CD14-positive monocyte (primary cell): ENCODE results near the gene MLN. TPM values are rescaled to one million over a fixed set of nuclear protein-coding genes. Genes with fewer than 3 reads are reported as not detected.

Source experiments
- DNase-seq, 3 donors: peaks; one replicate each; pipeline ENCODE4 v3.0.0-alpha.2; 2011 to 2022
- H2AFZ ChIP-seq: 2 replicates; pipeline ENCODE4 v1.6.0; 2012; ENCODE audit warnings: mild to moderate bottlenecking, low read depth, low read length, inconsistent platforms; ENCODE audit not compliant: insufficient read depth, poor library complexity, severe bottlenecking
- H3K27ac ChIP-seq, 2 donors: 1 replicate in 1 of 2; 2 replicates in 1 of 2; pipeline ENCODE4 v1.5.1; 2012 to 2013; ENCODE audit warnings: low read length in 2 of 2, control low read depth in 1 of 2, inconsistent platforms in 1 of 2, low read depth in 1 of 2, mild to moderate bottlenecking in 1 of 2
- H3K27me3 ChIP-seq, 2 donors: one replicate each; pipeline versions ENCODE4 v1.6.0 to v1.6.1; 2011 to 2013; ENCODE audit warnings: low read length in 2 of 2; ENCODE audit not compliant: control insufficient read depth in 2 of 2, insufficient read depth in 2 of 2
- H3K36me3 ChIP-seq, 2 donors: replicated peaks in 1 of 2; 1 replicate in 1 of 2; 2 replicates in 1 of 2; pipeline versions ENCODE4 v1.5.1 to v1.6.1; 2012 to 2013; ENCODE audit warnings: low read length in 2 of 2, control low read depth in 1 of 2, inconsistent platforms in 1 of 2, mild to moderate bottlenecking in 1 of 2; ENCODE audit not compliant: insufficient read depth in 2 of 2, control insufficient read depth in 1 of 2
- H3K4me1 ChIP-seq, 2 donors: 1 replicate in 1 of 2; 2 replicates in 1 of 2; pipeline versions ENCODE4 v1.5.1 to v1.6.1; 2012 to 2013; ENCODE audit warnings: low read length in 2 of 2, control low read depth in 1 of 2, inconsistent platforms in 1 of 2, mild to moderate bottlenecking in 1 of 2, moderate library complexity in 1 of 2; ENCODE audit not compliant: insufficient read depth in 2 of 2, control insufficient read depth in 1 of 2
- H3K4me2 ChIP-seq: replicated peaks from 2 replicates; pipeline ENCODE3; 2012; ENCODE audit warnings: low read length, moderate library complexity, mild to moderate bottlenecking; ENCODE audit not compliant: poor library complexity, severe bottlenecking; ENCODE audit errors: extremely low read depth
- H3K4me3 ChIP-seq, 3 experiments: fragments of 200-600 bp in 1 of 3; sonication (generic) in 1 of 3; replicated peaks in 1 of 3; 1 replicate in 2 of 3; 2 replicates in 1 of 3; pipeline ENCODE4 v1.5.1; 2011 to 2013; ENCODE audit warnings: low read length in 3 of 3, mild to moderate bottlenecking in 3 of 3, control low read depth in 2 of 3, low read depth in 2 of 3, inconsistent platforms in 1 of 3, moderate library complexity in 1 of 3
- H3K79me2 ChIP-seq: 2 replicates; pipeline ENCODE4 v1.6.0; 2012; ENCODE audit warnings: mild to moderate bottlenecking, control low read depth, inconsistent platforms, low read length, moderate library complexity; ENCODE audit not compliant: insufficient read depth
- H3K9ac ChIP-seq: 2 replicates; pipeline ENCODE4 v1.6.0; 2017; ENCODE audit warnings: low read length, mild to moderate bottlenecking; ENCODE audit not compliant: insufficient read depth, poor library complexity, severe bottlenecking
- H3K9me3 ChIP-seq, 2 donors: replicated peaks in 1 of 2; 1 replicate in 1 of 2; 2 replicates in 1 of 2; pipeline versions ENCODE4 v1.5.1 to v1.6.1; 2012 to 2013; ENCODE audit warnings: low read length in 2 of 2, control low read depth in 1 of 2; ENCODE audit not compliant: control insufficient read depth in 1 of 2, insufficient read depth in 1 of 2
- H4K20me1 ChIP-seq: 2 replicates; pipeline ENCODE4 v1.6.0; 2012; ENCODE audit warnings: mild to moderate bottlenecking, low read length, control low read depth, moderate library complexity; ENCODE audit not compliant: insufficient read depth
- H3K27ac Mint-ChIP-seq, 7 donors: one replicate each; pipeline ENCODE4 v1.8.0; 2020; ENCODE audit warnings: mild to moderate bottlenecking in 7 of 7, mixed read lengths in 7 of 7, moderate library complexity in 6 of 7, inconsistent platforms in 2 of 7
- H3K27me3 Mint-ChIP-seq, 3 donors: one replicate each; pipeline ENCODE4 v1.8.0; 2021 to 2022; ENCODE audit warnings: low read depth in 3 of 3, mild to moderate bottlenecking in 3 of 3, mixed read lengths in 3 of 3, moderate library complexity in 3 of 3, inconsistent platforms in 1 of 3
- H3K36me3 Mint-ChIP-seq, 2 donors: one replicate each; pipeline ENCODE4 v1.8.0; 2020; ENCODE audit warnings: mixed read lengths in 2 of 2, inconsistent platforms in 1 of 2, mild to moderate bottlenecking in 1 of 2
- H3K4me1 Mint-ChIP-seq: one replicate; pipeline ENCODE4 v1.8.0; 2020; ENCODE audit warnings: mild to moderate bottlenecking, mixed read lengths
- H3K4me3 Mint-ChIP-seq, 2 donors: one replicate each; pipeline ENCODE4 v1.8.0; 2020; ENCODE audit warnings: mild to moderate bottlenecking in 2 of 2, mixed read lengths in 2 of 2, moderate library complexity in 1 of 2
- H3K9me3 Mint-ChIP-seq, 7 donors: one replicate each; pipeline ENCODE4 v1.8.0; 2020 to 2022; ENCODE audit warnings: mixed read lengths in 7 of 7, mild to moderate bottlenecking in 6 of 7, moderate library complexity in 6 of 7, inconsistent platforms in 2 of 7
- WGBS: methylation state at CpG from one replicate; pipeline ENCODE4 v1.1.5; 2013; ENCODE audit warnings: missing lambda C conversion rate; ENCODE audit not compliant: insufficient coverage; 5-methylcytosine and 5-hydroxymethylcytosine counted together
- intact Hi-C, 2 donors: fragments of 100-400 bp; cut with micrococcal nuclease; formaldehyde crosslinking; loops; one replicate each; pipeline versions ENCODE4 v1.15.0 to v1.15.1; 2023
- polyA plus RNA-seq, 3 donors: library from polyadenylated mRNA; depleted of rRNA in 1 of 3; unstranded in 2 of 3; stranded (reverse) in 1 of 3; fragments of 300-500 nt in 2 of 3; fragments of >200 nt in 1 of 3; fragmentation: Illumina TruSeq in 2 of 3; gene quantifications; 1 replicate in 2 of 3; 2 replicates in 1 of 3; pipeline ENCODE4 v1.2.3, GENCODE V29; 2012 to 2021
- TF ChIP-seq, protein P1 (sequence below): fragments of 200-600 bp; IDR thresholded peaks from one replicate; pipeline ENCODE4 v1.8.0; 2022; ENCODE audit warnings: antibody characterized with exemption, mild to moderate bottlenecking

The MLN gene
- polyA plus RNA-seq, 3 donors, result not detected

DNA sequence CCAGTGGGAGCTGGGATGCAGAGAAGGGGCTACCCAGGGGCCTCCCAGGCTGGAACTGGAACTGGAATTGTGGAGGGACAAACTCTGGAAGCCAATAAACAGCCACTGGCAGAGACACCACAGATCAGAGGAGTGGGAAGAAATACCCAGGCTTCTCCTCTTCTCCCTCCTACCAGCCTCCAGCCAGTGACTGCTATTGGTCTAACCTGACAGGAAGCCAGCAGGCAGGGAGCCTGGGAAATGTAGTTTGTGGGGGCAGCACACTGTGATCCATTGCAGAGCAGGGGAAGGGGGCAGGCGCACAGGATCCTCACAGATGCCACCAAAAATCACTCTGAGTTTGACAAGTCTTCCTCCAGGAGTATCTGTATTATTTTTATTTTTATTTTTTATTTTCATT, 12.1 kb upstream of the MLN start:
- no peaks in the 10 kb centered on the region for H3K36me3 ChIP-seq
- H3K27me3 ChIP-seq, result peaks cover 4 to 10% of the 10 kb centered on the region in 2 donors
- no peak overlapping the region for H3K4me3 ChIP-seq
- no peaks in the 10 kb centered on the region for H3K9me3 ChIP-seq
- no peaks in the 10 kb centered on the region for H4K20me1 ChIP-seq
- no peak for DNase-seq
- H3K4me2 ChIP-seq, result no peak overlapping the region
- Mint-ChIP-seq H3K4me1 (peaks cover under 1% of the 10 kb centered on the region), H3K4me3 (no peak overlapping the region), H3K27ac (no peak overlapping the region), H3K9me3 (peaks cover 0 to 2% (median 0%) of the 10 kb centered on the region in 7 donors), H3K36me3 (no peaks in the 10 kb centered on the region), H3K27me3 (peaks cover 14 to 39% (median 25%) of the 10 kb centered on the region in 3 donors)
- intact Hi-C loops, result loop anchor here in 1 of 2 donors (5.0 kb wide), 1 partner anchor 39 kb away; no protein-coding TSS in a partner anchor
- WGBS, result no CpG with 5 or more reads among the region's 1 CpG
- TF ChIP-seq, protein P1, sequence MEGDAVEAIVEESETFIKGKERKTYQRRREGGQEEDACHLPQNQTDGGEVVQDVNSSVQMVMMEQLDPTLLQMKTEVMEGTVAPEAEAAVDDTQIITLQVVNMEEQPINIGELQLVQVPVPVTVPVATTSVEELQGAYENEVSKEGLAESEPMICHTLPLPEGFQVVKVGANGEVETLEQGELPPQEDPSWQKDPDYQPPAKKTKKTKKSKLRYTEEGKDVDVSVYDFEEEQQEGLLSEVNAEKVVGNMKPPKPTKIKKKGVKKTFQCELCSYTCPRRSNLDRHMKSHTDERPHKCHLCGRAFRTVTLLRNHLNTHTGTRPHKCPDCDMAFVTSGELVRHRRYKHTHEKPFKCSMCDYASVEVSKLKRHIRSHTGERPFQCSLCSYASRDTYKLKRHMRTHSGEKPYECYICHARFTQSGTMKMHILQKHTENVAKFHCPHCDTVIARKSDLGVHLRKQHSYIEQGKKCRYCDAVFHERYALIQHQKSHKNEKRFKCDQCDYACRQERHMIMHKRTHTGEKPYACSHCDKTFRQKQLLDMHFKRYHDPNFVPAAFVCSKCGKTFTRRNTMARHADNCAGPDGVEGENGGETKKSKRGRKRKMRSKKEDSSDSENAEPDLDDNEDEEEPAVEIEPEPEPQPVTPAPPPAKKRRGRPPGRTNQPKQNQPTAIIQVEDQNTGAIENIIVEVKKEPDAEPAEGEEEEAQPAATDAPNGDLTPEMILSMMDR, result no peak
- no peaks in the 10 kb centered on the region for H3K4me1 ChIP-seq
- no peak overlapping the region for H3K27ac ChIP-seq
- no peaks in the 10 kb centered on the region for H3K79me2 ChIP-seq
- H2AFZ ChIP-seq, result no peak overlapping the region
- no peak overlapping the region for H3K9ac ChIP-seq

DNA sequence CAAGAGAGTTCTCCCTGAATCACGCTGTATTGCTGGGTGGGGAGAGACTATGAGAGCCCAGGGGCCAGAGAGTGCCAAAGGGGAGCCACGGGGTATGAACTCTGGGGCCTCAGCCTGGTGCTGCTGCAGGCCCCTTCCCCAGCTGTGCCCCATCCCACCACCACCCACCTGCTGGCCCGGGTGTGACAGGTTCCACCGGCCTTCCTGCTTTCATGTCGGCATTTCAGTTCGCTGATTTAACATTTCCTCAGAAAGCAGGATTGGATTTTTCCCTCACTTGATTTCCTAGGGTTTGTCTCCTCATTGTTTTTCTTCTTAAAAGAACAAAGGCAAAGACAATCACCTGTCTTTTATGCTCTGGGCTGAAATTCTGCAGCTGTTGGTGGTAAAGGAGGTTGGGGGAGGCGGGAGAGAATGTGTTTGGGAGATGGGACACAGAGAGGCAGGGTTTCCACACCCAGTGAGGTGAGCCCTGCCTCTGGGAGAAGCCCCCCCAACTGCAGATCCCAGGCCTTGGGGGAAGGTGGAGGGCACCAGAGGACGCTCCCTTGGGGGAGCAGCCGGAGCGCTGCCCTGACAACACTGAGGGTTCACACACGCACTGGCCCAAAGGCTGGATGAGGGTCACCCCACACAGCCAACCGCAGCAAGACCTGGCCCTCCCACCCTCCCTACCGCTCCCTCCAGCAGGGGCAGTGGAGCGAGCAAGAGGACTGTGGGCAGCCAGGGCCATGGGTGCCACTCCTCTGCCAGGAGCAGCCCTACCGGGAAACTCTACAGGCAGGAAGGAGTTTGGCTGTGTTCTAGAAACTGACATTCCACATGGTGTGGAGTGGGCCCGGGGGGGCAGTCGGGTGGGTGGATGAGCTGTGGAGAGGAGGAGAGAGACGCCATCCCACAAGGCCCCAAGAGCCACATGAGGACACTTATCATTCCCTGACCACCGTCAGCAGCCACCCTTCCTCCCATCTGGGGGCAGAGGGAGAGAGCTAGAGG, 10.5 kb upstream of the MLN start:
- no peak for DNase-seq
- TF ChIP-seq, protein P1, result no peak
- Histone ChIP-seq H2AFZ (no peak overlapping the region), H3K27me3 (peaks cover 6 to 15% of the 10 kb centered on the region in 2 donors), H3K36me3 (no peaks in the 10 kb centered on the region), H3K4me1 (no peaks in the 10 kb centered on the region), H3K4me3 (no peak overlapping the region), H3K27ac (no peak overlapping the region), H3K9ac (no peak overlapping the region), H3K9me3 (no peaks in the 10 kb centered on the region), H3K79me2 (no peaks in the 10 kb centered on the region), H3K4me2 (no peak overlapping the region), H4K20me1 (no peaks in the 10 kb centered on the region)
- no peaks in the 10 kb centered on the region for H3K4me1 Mint-ChIP-seq
- intact Hi-C loops, result no loop called here
- no peak overlapping the region for H3K27ac Mint-ChIP-seq
- H3K36me3 Mint-ChIP-seq, result no peaks in the 10 kb centered on the region
- H3K27me3 Mint-ChIP-seq, result peaks cover 19 to 44% (median 30%) of the 10 kb centered on the region in 3 donors
- 75% methylated on average over 7 of the region's 19 CpGs for WGBS
- no peak overlapping the region for H3K4me3 Mint-ChIP-seq
- H3K9me3 Mint-ChIP-seq, result peaks cover 0 to 2% (median 0%) of the 10 kb centered on the region in 7 donors
